ENCODE measurements around the gene ALDOB.

ALDOB gene

DNA sequence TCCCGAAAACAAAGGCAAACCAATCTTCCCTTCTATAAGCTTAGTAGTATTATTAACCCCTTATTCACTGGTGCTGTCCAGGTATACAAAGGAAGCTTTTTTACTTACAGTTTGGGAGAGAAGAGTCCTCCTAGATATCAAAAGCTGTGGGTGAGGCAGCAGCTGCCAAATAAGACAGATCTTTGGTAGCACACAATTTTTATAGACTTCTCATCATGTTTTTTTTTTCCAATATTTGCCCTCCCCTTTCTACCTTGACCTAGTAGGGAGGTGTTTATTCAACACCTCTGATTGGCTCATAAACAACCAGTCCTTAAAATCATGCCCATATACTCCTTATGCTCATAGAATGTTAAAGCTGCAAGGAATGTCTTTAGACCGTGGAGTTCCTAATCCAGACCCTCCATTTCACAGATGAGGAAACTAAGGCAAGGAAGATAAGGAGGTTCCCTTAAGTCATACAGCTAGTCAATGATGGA is at the start of gene ALDOB:
ALDOB (minus strand) TSS at position 174 of the 479 bp plus-strand sequence. CDS start 4,887 bp downstream, outside the sequence.
- no peak for DNase-seq (ENCODE audit: low read depth)

DNA sequence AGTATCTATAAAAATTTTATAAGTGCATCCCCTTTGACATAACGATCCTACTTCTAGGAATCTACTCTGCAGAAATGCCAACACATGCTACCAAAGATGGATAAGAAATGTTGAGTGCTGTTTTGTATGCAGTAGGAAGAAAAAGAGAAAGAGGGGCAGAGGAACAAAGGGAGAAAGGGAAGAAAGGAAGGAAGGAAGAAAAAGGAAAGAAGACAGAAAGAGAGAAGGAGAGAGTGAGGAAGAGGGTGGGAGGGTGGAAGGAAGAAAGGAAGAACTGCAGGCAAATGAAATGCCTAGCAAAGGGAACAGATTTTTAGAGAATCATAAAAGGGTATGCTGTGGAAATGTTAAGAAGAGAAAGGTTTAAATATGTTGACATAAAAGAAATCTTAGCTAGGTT is 48.5 kb upstream of the ALDOB start:
- no peak for DNase-seq (ENCODE audit: low read depth)

DNA sequence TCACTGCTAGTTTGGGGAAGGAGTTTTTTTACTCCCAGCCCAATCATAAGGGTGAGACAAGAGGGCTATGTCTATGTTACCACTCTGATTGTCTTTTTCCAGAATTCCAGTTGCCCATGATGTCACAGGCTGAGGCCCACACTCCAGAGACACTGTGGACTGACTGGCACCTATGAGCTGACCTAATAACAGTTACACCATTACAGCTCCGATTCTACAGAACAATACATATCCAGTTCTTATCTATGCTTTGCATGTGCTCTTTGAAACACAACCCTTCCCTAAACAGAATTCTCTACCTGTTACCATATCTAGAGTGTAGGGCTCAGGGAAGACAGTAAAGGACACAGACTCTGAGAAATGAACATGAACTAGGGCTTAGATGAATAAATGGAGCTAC is 45.7 kb upstream of the ALDOB start:
- no peak for DNase-seq (ENCODE audit: low read depth)

DNA sequence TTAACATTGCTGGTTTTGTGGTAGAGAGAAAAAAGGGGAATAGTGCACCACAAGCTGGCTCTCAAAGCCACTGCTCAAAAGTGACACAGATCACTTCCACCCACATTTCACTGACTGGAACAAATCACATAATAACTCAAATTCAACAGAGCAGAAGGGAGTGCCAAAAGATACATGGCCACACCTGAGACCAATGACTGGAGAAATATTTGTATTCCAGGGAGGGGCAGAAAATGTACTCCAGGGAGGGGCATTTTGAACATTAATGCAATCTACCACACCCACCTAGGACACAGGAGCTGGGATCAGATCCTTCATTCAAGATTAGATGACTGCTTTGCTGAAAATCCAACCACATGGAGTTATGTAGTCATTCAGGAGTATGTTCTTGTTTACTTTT is 44.8 kb upstream of the ALDOB start:
- DNase-seq (ENCODE audit: low read depth), result no peak

DNA sequence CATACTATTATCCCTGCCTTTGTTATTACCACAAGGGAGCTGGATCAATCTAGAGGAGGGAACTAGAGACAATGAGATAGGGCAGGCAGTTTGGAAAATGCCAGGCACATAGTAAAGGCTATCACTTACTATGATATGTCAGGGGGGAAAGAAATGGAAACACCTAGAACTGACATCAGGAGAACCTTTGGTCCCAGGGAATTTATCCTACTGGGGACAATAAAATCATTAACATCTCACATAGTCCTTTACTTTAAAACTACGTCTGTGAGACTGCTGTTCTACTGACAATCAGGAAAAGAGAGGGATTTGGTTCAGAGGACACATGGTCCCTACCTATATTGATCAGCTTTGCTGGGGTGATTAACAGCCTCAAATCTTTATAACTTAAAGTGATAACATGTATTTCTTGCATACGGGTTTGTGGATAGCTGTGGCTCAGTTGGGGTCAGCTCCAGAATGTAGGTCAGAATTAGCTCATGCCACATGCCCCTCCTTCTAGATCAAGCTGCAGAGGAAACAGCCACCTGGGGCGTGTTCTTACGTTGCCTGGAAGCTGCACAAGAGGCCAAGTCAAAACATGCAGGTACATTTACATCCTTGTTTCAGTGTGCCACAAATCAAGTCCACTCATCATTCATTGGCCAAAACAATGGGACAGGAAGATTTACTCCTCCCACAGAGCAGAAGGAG is 43.9 kb upstream of the ALDOB start:
- no peak for DNase-seq (ENCODE audit: low read depth)

DNA sequence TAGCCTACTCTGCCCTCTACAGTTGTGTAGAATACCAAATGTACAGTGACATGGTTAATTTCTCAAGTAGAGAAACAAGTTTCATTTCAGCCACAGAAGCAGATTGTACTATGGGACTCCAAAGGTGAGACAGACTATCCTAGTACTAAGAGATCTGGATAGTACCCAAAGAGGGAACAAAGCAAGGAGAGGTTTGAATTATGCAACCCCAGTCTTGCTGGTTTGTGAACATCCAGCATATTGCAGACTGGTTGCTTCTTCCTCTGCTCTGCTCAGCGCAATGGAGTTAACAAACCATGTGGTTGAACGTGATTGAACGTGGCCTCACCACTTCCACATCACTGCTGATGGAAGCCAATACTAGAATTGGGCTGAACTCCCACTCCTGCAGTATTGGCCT is 43.3 kb upstream of the ALDOB start:
- no peak for DNase-seq (ENCODE audit: low read depth)

DNA sequence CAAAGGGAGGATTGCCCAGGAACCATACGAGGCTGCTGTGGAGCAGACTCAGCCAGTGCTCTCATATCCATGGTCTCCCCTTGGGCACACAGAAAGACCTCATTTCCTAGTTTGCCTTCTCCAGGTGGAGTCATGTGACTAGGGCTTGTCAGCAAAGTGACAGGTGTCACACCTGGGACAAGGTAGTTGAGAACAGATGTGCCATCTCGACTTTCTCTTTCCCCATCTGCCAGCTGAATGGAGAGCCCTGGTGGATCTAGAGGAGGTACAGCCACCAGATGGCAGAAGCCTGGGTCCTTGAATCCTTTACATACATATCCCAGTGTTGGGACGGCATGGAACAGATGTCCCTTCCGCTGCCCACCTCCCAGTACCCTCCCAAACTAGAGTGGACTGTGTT is 42.9 kb upstream of the ALDOB start:
- no peak for DNase-seq (ENCODE audit: low read depth)

DNA sequence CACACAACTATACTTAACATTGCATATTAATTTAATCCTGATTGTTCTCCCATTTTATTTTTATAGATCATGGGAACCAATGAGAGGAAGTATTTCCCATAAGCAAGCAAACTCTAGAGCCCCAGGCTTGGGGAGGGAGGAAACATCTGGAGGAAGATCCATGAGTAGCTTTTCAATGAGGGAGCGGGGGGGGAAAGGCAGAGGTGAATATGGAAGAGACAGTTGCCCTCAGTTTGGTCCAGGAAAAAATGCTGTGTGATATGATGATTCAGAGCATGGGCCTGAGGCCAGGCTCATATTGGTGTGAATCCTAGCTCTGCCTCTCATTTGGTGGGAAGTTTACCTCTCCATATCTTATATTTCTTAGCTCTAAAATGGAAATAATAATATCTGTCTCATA is 42.2 kb upstream of the ALDOB start:
- no peak for DNase-seq (ENCODE audit: low read depth)

DNA sequence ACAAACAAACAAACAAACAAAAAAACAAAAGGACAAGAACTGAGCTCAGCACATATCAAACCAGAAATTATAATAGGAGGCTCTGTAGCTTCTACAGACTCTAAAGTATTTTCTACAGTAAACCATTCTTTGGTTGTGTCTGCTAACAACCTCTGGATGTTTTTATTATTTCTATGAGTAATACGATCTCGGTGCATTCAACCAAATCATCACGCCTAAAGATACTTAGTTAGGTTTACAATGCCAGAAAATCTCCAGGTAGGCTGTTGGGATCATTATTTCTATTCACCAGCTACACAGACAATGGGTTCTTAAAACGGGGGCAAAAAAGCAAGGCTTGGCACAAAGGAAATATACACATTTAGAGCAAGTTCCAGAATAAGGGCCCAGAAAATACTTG is 41.6 kb upstream of the ALDOB start:
- no peak for DNase-seq (ENCODE audit: low read depth)

DNA sequence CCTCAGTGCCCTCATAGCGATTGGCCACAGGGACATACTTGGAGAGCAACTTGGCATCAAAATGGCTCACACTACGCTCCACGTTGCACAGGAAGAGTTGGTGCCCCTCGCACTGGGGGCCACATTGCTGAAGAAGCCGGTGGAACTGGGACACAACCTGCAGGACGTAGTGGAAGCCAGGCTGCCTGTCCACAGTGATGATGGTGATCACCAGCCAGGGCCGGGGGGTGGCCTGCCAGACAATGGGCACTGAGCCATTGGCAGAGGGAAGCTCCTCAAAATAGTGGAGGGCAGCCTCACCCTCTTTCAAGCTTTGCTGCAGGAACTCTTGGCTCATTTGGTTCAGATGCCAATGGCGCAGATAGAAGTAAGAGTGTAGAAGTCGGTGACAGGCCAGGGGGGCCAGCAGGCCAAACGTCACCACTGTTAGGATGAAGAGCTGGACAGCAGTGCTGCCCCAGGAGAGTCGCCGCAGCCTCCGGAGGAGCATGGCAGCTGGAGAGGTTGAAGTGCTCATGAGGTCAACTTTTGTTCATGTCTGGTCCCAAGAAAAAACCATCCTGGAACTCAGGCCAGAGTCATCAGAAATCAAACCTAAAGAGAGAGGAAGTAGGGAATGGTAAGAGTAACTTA is 41.1 kb upstream of the ALDOB start:
- DNase-seq (ENCODE audit: low read depth), result no peak

DNA sequence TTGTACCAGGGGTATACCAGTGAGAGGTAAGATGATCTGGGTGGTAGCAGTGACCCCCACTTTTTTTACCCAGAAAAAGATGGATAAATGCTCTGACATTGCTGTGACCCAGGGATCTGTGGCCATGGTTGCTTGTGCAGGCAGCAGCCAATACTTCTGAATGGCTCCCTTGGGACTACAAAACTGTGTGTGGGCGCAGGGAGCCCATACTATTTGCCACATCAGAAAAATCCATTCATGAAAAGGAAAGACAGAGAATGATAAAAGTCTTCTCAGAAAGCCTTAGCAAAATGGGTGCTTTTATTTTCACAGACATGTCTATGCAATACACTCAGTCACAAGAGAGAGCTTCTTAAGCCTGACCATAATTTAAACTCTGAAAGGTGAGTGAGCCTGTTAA is 37.3 kb upstream of the ALDOB start:
- no peak for DNase-seq (ENCODE audit: low read depth)

DNA sequence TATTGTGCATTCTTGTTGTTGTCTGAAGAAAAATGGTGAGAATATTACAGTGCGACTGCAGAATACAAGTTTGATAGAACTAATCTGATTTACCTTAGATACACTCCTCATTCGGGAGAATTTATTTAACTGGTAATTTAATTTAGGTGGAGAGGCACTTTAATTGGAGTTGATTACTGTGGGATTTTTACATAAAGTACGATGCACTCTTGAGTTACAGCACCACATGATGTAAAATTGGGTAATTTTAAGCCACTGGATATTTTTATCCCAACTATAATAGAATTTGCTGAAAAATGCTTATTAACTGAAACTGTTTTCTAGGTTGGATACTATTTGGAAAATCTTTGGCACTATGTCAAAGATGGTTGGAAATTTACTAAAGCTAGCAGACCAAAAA is 35.4 kb upstream of the ALDOB start:
- no peak for DNase-seq (ENCODE audit: low read depth)

DNA sequence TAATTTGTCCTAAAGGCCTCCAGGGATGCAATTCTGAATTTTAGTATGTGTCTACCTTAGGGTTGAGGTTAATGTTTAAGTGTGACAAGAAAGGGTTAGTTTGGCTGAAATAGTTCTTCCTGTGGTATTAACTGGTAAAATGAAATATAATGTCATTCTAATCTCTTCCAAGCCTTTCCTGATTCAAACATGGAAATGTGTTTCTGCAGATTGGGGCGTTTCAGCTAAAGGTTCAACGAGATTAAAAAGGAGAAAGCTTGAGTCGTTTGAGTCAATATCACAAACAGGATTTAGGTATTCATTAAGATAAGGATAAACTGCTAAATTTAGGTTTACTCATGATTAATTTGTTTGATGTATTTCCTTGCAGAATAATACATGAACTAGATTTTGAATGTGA is 34.4 kb upstream of the ALDOB start:
- DNase-seq (ENCODE audit: low read depth), result no peak

DNA sequence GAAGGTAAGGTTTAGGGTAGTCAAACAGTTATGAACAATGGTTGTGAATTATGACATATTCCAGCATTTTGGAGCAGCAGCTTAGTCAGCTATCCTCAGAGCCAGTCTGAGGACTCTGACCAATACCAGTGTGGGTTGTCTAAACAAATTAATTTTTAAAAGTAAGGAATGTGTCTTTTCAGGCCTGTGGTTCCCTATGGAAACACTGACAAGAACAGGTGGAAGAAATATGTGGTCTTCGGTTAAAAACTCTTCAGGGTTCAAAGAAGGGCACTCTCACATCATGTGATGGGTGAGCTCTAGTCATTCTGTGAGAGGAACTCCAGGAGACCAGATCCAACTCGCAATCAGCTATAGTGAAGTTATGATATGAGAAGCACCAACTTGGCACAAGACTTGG is 33.5 kb upstream of the ALDOB start:
- DNase-seq (ENCODE audit: low read depth), result no peak

DNA sequence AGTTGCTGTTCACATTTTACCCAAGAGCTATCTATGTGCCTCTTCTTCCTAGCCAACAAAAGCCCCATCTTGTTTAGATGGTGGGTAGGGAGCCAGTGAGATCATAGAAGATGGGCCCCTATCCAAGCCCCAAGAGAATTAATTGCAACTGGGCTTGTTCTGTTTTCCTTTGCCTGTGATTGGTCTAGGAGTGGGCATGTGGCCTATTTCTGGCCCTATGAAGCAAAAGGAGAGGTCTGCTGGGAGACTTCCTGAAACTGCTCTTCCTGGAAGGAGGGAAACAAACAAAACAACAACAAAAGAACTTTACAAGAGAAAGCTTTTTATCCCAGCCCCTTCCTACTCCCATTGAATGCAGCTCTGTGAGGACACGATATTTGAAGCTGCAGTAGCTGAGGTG is 32.5 kb upstream of the ALDOB start:
- no peak for DNase-seq (ENCODE audit: low read depth)

DNA sequence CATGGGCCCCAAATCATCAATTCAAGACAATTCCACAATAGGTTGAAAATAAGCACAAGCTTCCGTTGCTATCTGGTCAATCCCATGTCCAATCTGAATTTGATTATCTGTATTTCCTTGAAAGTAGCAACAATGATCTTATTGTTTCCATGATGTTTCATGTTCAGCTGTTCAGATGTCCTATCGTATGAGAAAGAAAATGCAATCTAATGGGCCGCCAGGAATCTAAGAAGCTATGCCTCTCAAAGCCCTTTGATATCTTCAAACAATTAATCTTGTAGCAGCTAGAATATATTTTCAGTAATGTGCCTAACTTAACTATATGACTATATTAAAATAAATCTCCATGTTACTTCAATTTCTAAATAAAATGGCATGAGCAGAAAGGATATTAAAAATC is 32.1 kb upstream of the ALDOB start:
- no peak for DNase-seq (ENCODE audit: low read depth)

DNA sequence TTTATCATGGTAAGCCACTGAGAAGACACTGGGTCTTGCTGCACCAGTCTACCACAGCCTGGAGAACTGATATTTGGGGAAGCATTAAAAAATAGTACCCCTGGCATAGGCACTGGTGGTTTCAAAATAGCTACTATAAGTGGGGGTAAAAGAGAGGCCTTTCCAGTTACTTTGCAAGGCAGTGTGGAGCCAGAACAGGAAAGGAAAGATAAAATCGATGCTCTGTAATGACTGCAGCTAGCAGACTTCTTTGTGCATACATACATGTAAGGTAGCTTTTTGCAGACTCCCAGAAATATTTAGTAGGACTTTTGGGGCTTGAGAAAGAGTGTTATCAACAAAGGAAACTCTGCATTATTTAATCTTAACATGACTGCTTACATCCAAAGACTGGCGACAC is 31.3 kb upstream of the ALDOB start:
- no peak for DNase-seq (ENCODE audit: low read depth)

DNA sequence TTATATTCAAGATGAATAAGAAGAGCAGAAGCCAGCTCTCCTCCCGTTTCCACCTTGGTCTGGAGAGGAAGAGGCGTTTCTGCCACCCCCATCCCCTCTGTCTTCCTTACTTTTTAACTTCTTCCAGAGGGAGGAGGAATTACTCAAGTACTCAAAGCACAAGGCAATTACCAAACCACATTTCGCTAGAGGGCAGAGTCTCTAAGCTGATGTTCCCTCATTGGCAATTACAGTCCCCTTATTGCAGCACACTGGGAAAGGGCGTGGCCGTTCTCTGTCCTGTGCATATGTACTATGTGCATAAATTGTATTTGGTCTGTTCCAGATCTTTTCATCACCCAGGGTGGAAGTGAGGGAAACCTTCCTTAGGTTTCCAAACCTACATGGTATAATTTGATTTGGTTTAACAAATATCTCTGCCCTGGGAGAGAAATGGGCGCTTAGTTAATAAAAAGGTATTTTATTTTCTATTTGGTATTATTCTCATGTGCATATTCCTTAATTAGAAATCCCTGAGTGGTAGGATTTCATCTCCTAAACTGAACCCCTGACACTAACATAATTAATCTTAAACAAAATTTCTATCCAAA is 29.8 kb upstream of the ALDOB start:
- DNase-seq (ENCODE audit: low read depth), result no peak

DNA sequence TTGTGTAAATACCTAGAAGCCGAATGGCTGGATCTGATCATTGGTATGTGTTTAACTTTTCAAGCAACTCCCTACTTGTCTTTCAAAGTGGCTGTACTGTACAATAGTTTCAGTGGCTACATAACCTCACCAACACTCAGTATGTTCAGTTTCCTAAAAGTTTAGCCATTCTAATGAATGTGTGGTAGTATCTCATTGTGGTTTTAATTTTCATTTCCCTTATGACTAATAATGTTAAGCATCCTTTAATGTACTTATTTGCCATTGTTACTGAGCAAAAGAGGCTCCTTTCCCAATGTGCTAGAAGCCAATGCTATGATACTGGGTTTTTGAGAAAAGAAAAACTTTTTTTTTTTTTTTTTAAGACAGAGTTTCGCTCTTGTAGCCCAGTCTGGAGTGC is 27.8 kb upstream of the ALDOB start:
- DNase-seq (ENCODE audit: low read depth), result no peak

DNA sequence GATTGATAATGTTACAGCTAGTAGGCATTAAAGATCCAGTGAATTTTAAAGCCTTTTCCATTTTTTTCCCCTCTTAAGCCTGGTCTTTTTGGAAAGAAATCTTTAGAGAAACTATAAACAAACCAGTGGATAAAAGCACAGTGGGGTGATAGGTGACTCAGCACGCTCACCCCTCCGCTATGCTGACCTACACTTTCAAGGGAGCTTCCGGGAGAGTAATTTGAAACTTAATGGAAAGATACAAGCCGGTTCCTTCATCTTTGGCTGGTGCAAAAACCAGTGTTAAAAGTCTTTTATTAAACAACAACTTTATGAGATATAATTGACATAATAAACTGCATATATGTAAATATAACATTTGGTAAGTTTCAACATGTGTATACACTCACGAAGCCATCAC is 27.0 kb upstream of the ALDOB start:
- DNase-seq (ENCODE audit: low read depth), result no peak

DNA sequence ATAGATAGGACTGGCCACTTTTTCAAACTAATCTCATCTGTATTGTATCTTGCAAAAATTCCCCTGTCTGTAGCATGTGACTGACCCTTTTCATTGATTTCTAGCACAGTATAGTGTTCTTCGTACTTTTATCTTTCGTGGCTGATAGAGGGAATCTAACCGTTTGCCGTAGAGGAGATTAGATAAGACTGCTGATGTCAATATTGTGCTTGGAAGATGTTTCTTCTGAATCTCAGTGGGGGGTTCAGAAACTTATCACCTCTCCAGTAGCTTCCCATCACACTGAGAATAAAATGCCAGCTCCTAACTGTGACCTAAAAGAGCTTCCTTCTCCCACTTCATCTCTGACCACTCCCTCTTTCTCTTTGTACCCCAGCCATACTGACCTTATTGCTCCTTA is 25.4 kb upstream of the ALDOB start:
- no peak for DNase-seq (ENCODE audit: low read depth)

DNA sequence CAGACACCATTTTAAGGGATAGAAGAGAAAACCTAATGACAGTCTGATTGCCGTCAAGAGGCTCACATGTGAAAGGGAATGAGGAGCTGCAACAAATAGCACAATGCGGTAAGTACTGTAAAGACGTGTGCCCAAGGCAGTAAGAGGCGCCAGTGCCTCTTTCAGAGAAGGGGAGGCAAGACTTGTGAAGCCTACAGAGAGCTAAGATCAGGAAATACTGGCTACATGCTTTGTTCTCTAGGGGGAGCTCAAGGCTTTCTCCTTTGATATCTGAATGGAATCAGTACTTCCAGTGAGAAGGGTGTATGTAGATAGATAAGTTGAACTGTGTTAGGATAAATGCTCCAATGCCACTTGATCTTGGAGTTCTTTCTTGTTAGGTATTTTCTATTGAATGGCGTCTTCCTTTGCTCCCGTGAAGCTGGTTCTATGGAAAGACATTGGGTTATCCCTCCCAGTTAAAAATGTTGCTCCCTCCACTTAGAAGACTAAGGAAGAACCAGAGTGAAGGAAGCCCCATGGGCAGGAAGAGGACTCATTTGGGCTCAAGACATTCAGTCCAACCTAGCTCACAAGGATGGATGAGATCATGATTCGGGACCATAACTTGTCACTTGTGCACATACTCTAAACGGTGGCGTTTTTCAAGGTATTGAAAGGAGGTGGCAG is 23.5 kb upstream of the ALDOB start:
- no peak for DNase-seq (ENCODE audit: low read depth)

DNA sequence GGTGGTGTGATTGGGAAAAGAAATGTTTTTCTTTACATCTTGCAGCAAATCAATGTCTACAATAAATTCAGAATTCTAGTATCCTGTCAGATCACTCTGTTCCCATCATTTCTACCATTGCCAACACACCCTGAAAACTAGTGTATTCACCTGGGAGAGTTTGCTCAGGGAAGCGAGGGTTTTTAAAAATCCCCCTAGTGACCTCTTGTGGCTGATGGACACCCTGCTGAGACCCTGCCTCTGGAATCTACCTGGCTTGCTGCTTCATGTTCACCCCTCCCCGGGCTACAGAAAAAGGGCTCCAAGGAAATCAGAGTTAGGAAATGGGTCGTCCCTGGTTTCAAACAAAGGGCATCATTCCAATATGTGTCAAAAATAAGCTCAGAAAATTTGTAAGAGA is 21.4 kb upstream of the ALDOB start:
- DNase-seq (ENCODE audit: low read depth), result no peak
